ENCODE measurements around the gene SLC12A9. TPM values are rescaled to one million over a fixed set of nuclear protein-coding genes. Genes with fewer than 3 reads are reported as not detected.
A peak's percentile ranks its signal among the peaks of the same experiment; 100 is the strongest.

The SLC12A9 gene
- total RNA-seq, 1 donor from 2014 or later, result 39.1 TPM

DNA sequence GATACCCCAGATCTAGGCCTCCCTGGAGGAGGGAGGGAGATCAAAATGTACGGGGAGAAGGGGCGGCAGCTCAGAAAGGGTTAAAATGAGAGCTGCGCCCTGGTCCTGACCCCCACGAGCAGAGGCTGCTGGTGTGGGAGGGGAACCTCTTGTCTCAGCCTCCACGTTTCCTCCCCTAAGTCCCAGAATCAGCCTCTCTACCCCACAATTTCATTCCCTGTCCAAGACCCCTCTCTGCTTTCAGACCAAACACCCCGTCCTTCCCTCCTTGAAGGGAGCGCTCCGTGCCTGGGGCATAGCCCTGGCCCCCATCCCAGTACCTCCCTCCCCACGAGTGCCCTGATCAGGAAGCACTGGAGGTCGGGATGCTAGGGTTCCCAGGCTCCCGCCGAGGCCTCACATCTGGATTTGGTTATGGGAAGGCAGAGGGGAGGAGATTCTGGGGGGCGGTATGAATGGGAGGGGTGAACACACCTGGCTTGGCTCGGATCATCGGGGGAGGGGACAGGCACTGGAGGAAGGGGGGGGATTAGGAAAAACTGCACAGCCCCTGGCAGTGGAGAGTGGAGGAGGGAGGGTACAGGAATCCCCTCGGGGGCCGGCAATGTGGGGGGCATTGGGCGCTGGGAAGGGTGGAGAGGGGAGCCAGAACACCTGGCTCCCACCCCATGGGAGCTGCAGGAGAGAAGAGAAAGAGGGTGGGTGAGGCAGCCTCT lies 27.9 kb upstream of the SLC12A9 start:
- Mint-ChIP-seq H3K27me3 (ENCODE audit: low read depth) (no peaks in the 10 kb centered on the region), H3K9me3 (no peaks in the 10 kb centered on the region), H3K36me3 (peaks cover 12% of the 10 kb centered on the region), H3K27ac (peak overlapping the region; percentile 66), H3K4me1 (peaks cover 36% of the 10 kb centered on the region), H3K4me3 (peak overlapping the region; percentile 97)
- DNase-seq (ENCODE audit: low spot score in 2 of 2, unreplicated experiment in 2 of 2), result no peak
- TF ChIP-seq, protein P1, sequence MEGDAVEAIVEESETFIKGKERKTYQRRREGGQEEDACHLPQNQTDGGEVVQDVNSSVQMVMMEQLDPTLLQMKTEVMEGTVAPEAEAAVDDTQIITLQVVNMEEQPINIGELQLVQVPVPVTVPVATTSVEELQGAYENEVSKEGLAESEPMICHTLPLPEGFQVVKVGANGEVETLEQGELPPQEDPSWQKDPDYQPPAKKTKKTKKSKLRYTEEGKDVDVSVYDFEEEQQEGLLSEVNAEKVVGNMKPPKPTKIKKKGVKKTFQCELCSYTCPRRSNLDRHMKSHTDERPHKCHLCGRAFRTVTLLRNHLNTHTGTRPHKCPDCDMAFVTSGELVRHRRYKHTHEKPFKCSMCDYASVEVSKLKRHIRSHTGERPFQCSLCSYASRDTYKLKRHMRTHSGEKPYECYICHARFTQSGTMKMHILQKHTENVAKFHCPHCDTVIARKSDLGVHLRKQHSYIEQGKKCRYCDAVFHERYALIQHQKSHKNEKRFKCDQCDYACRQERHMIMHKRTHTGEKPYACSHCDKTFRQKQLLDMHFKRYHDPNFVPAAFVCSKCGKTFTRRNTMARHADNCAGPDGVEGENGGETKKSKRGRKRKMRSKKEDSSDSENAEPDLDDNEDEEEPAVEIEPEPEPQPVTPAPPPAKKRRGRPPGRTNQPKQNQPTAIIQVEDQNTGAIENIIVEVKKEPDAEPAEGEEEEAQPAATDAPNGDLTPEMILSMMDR (IDR thresholded peaks at IDR 0.05; ENCODE audit: unreplicated experiment), result no peak

DNA sequence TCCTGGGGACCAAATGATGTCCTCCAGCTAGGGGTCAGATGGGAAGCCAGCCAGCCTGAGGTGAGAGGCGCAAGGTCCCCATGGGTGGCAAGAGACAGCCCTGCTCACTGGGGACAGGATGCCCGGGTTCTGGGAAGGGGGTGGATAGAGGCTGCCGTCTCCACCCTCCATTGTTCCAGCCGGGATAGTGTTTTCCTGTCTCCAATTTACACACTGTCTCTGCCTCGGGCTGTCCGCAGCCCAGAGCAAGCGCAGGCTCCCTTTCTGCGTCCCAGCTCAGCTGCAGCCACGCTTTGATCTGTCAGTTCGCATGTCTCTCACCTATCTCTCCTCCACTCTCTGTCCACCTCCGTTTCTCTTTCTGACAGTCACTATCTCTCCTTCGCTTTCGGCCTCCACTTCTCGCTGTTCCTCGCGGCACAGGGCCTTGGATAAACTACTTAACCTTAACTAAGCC lies 27.3 kb upstream of the SLC12A9 start:
- peak overlapping the region; percentile 97 for H3K4me3 Mint-ChIP-seq
- H3K4me1 Mint-ChIP-seq, result peaks cover 36% of the 10 kb centered on the region
- H3K36me3 Mint-ChIP-seq, result peaks cover 7% of the 10 kb centered on the region
- peak overlapping the region; percentile 96 for H3K27ac Mint-ChIP-seq
- DNase-seq (ENCODE audit: low spot score in 2 of 2, unreplicated experiment in 2 of 2), result no peak
- H3K27me3 Mint-ChIP-seq (ENCODE audit: low read depth), result no peaks in the 10 kb centered on the region
- TF ChIP-seq, protein P1 (IDR thresholded peaks at IDR 0.05; ENCODE audit: unreplicated experiment), result no peak
- no peaks in the 10 kb centered on the region for H3K9me3 Mint-ChIP-seq

DNA sequence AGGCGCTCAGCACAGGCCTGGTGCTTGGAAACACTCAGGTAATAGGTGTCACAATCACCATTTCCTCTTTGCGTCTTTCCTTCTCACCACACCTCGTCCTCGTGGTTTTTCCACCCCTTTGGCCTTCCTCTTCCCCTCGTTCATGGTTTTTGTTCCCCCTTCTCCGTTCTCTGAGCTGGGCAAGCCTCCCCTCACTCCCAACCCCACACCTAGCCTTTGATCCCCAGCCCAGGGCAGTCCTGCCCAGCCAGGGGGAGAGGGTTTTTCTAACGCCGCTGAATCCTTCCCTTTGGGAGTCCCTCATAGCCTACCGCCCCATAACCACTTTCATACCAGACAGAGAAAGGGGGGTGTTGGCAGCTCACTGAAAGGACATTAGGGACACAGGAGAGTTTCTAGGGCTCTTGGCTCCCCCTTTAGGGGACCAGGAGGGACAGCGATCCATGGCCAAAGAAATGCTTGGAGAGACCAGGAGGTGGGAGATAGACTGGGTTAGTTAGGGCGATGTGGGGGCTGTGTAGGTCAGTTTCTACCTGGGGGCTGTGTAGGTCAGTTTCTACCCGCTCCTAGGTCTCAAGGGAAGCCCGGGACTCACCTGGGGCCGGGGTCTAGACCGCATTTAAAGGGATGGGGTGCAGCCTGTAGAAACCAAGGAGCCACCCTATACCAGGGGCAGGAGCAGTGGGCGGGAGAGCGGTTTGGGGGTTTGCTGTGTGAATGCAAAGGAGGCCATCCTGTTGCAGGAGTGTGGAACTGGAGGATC lies 26.6 kb upstream of the SLC12A9 start:
- peaks cover 2% of the 10 kb centered on the region for H3K36me3 Mint-ChIP-seq
- H3K27me3 Mint-ChIP-seq (ENCODE audit: low read depth), result no peaks in the 10 kb centered on the region
- H3K27ac Mint-ChIP-seq, result peak overlapping the region; percentile 96
- DNase-seq (ENCODE audit: low spot score in 2 of 2, unreplicated experiment in 2 of 2), result no peak
- H3K4me1 Mint-ChIP-seq, result peaks cover 36% of the 10 kb centered on the region
- H3K9me3 Mint-ChIP-seq, result no peaks in the 10 kb centered on the region
- H3K4me3 Mint-ChIP-seq, result peak overlapping the region; percentile 97
- TF ChIP-seq, protein P1 (IDR thresholded peaks at IDR 0.05; ENCODE audit: unreplicated experiment), result no peak

DNA sequence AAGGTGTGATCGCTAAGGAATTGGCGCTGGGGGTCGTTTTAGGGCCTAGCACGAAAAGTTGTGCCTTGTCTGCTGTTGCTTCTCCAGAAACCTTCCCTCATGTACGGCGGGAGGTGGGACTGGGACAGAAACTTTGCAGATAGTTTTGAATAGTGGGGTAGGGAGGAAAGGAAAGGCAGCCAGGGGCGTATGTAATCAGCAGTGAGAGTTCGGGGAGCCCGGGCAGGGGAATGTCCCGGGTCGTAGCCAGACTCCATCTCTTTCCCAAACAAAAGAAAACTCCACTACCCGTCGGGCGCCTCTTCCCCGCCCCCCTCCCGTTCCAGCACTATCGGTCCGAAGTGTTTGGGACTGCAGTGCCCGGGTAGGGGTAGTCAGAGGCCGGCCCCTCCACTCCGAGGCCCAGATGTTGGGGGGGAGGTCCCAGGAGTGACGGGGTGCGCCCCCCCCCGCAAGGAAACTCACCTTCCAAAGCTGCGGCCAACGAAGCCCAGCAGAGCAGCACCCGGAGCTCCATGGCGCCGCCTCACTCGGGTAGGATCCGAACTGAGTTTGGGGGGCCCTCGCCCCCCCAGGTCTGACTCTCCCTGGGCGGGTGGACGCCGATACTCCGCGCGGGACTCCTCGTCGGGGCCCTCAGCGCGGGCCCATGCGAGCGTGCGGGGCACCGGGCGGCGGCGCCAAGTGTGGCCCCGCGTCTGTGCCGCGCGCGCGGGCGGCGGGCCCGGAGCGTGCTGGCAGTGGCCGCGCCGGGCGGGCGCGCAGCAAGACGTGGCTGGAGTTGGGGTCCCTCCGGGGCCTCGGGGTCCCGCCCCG lies 25.8 kb upstream of the SLC12A9 start:
- Mint-ChIP-seq H3K27ac (peak overlapping the region; percentile 96), H3K27me3 (ENCODE audit: low read depth) (no peaks in the 10 kb centered on the region), H3K36me3 (peaks cover 2% of the 10 kb centered on the region), H3K4me3 (peak overlapping the region; percentile 97), H3K4me1 (peaks cover 36% of the 10 kb centered on the region), H3K9me3 (no peaks in the 10 kb centered on the region)
- TF ChIP-seq, protein P1 (IDR thresholded peaks at IDR 0.05; ENCODE audit: unreplicated experiment), result no peak
- peak in 1 of 2 experiments; percentile 58 for DNase-seq (ENCODE audit: low spot score in 2 of 2, unreplicated experiment in 2 of 2)

All from mesothelial cell of epicardium (in vitro differentiated cells).